C4-2B (cell line): ENCODE results near the gene FRMD4A.

Experiments
- H3K27ac ChIP-seq: fragments of 450-650 bp; 2 replicates; pipeline ENCODE4 v1.5.1; 2017
- ZFX ChIP-seq: fragments of 450-650 bp; IDR thresholded peaks from 2 replicates; pipeline ENCODE4 v1.6.1; 2017
- TF ChIP-seq, protein P1 (sequence below): fragments of 450-650 bp; conservative IDR thresholded peaks from 2 replicates; pipeline ENCODE4 v1.5.1; 2017; ENCODE audit warnings: mild to moderate bottlenecking

FRMD4A gene

DNA sequence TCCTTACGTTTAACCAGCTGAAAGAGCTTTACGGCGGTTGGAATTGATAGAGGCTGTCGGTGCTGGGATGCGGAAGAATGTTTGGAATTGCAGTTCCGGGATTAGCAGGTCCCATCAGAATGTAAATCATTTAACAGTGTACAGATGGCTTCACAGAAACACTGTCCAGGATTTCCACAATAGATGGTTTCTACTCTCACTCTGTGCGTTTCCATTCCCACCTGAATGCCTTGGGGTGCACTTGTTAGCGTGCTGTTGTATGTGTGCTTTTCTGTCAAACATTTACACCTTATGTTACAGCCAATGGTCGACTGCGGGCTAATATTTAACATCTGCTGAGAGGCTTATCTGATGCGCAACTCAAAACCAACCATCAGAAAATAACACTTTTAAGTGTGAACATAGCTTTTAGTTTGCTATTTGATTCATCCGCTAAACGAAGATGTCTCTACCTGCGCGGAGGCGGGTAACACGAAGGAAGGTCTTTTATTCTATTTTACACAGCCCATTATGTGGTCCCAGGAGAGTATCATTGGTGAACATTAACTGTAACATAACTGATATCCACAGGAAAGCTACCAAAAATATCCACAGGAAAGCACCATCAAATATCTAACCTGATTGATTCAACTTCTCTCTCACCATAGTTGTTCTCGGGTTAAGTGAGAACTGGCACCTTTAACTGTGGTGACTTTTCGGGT is 564.9 kb downstream of the FRMD4A start:
- H3K27ac ChIP-seq = no peak overlapping the region
- TF ChIP-seq ZFX = no peak
- TF ChIP-seq, protein P1, sequence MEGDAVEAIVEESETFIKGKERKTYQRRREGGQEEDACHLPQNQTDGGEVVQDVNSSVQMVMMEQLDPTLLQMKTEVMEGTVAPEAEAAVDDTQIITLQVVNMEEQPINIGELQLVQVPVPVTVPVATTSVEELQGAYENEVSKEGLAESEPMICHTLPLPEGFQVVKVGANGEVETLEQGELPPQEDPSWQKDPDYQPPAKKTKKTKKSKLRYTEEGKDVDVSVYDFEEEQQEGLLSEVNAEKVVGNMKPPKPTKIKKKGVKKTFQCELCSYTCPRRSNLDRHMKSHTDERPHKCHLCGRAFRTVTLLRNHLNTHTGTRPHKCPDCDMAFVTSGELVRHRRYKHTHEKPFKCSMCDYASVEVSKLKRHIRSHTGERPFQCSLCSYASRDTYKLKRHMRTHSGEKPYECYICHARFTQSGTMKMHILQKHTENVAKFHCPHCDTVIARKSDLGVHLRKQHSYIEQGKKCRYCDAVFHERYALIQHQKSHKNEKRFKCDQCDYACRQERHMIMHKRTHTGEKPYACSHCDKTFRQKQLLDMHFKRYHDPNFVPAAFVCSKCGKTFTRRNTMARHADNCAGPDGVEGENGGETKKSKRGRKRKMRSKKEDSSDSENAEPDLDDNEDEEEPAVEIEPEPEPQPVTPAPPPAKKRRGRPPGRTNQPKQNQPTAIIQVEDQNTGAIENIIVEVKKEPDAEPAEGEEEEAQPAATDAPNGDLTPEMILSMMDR = no peak

- TF ChIP-seq, protein P1 = no peak
- no peak for TF ChIP-seq ZFX
- H3K27ac ChIP-seq = no peak overlapping the region
Measured at GRCh38 chr10:13761490-13762091, 569.1 kb downstream of the FRMD4A start.

- TF ChIP-seq, protein P1 = no peak
- no peak for TF ChIP-seq ZFX
- H3K27ac ChIP-seq = no peak overlapping the region
Measured at GRCh38 chr10:13759168-13759567, 571.6 kb downstream of the FRMD4A start.

DNA sequence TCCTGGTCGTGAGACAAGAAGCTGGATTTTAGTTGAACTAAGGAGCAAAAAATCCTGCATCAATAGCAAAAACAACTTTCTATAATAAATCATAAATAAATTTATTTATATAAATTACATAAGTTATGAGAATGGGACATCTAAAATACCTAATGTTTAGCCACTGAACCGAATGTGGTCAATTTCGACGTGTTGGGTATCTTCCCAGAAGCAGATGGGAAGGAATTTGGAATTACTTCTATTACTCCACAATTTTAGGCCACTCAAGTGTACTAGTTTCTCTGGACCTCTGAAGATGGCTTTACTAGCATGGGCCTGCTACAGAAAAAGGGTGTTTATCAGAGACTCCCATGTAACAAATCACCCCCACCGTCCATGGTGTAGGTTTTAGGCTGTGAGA is 572.0 kb downstream of the FRMD4A start:
- no peak for TF ChIP-seq ZFX
- TF ChIP-seq, protein P1 = no peak
- H3K27ac ChIP-seq = no peak overlapping the region

DNA sequence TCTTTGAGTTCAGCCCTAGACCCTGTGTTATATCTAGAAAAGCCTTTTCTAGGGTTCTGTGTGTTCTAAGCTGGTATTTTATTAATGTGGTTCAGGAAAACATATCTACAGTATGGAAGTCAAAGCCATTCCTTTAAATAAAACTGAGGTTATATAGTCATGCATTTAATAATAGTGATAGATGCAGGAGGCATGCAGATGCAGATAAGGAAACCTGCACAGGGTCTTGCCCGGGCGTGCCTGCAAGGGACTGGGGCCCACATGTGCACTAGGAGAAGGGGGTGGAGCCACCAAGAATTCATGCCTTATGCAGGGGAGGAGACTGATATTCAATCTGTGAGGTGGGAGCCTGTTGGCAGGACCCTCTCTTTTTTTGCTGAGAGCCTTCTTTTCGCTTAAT is 572.4 kb downstream of the FRMD4A start:
- TF ChIP-seq, protein P1 = no peak
- no peak for TF ChIP-seq ZFX
- H3K27ac ChIP-seq = no peak overlapping the region

DNA sequence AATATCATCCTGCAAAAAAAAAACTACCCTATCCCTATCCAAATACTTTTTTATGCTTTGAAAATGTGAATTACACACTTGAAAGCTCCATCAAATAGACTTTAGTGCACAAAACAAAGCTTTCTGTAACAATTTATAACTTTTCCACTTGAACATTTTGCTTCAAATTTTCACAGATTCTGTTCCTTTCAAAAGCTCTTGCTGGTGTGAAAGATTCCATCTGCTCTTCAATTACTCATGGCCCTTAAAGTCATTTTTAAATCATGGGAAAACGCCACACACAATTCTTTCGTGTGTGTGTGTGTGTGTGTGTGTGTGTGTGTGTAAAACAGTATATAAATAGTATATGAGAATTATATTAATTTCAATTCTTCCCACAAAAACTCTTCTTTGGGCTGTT is 576.4 kb downstream of the FRMD4A start:
- no peak overlapping the region for H3K27ac ChIP-seq
- TF ChIP-seq, protein P1 = no peak
- TF ChIP-seq ZFX = no peak

GRCh38 chr10:13751191-13751764 is 579.4 kb downstream of the FRMD4A start:
- TF ChIP-seq, protein P1 = no peak
- no peak for TF ChIP-seq ZFX
- no peak overlapping the region for H3K27ac ChIP-seq
